Activated CD4-positive, alpha-beta memory T cell treated with anti-CD3 and anti-CD28 coated beads, Interleukin-2, amount 10 ng/mL, durations not matched to agents 7 days and 5 days (primary cell): ENCODE data around the gene NPIPB13. TPM values are rescaled to one million over a fixed set of nuclear protein-coding genes. Genes with fewer than 3 reads are reported as not detected.
"Not testable (repeated sequence)": the region's sequence is repeated elsewhere in the genome, so short reads cannot be mapped to it uniquely, and the experiment has no call there.

Source experiments
- CTCF ChIA-PET: fragments of 350-600 bp; sonication (Branson Sonifier 250); formaldehyde crosslinking; loops from one replicate; lab custom pipeline; 2021; ENCODE audit warnings: antibody characterized with exemption, inconsistent platforms; lab: Charles Lee
- POLR2A ChIA-PET: fragments of 350-600 bp; sonication (Branson Sonifier 250); formaldehyde crosslinking; loops from one replicate; lab custom pipeline; 2021; ENCODE audit warnings: antibody characterized with exemption; lab: Charles Lee
- DNase-seq: peaks from one replicate; pipeline ENCODE4 v3.0.0-alpha.2; 2020
- H3K27ac Mint-ChIP-seq: one replicate; pipeline ENCODE4 v1.8.0; 2021; ENCODE audit warnings: mild to moderate bottlenecking, mixed read lengths
- H3K27me3 Mint-ChIP-seq: one replicate; pipeline ENCODE4 v1.8.0; 2021; ENCODE audit warnings: mixed read lengths
- H3K36me3 Mint-ChIP-seq: one replicate; pipeline ENCODE4 v1.8.0; 2021; ENCODE audit warnings: low read depth, mixed read lengths
- H3K4me1 Mint-ChIP-seq: one replicate; pipeline ENCODE4 v1.8.0; 2021; ENCODE audit warnings: mixed read lengths
- H3K4me3 Mint-ChIP-seq: one replicate; pipeline ENCODE4 v1.8.0; 2021; ENCODE audit warnings: mild to moderate bottlenecking, mixed read lengths
- H3K9me3 Mint-ChIP-seq: one replicate; pipeline ENCODE4 v1.8.0; 2021; ENCODE audit warnings: mixed read lengths
- total RNA-seq, 2 experiments: library from RNA; stranded (reverse); gene quantifications; one replicate each; pipeline ENCODE4 v1.2.3, GENCODE V29; 2021

Gene NPIPB13
- total RNA-seq: 1 to 10 TPM; 5.1 to 9.8 TPM

DNA sequence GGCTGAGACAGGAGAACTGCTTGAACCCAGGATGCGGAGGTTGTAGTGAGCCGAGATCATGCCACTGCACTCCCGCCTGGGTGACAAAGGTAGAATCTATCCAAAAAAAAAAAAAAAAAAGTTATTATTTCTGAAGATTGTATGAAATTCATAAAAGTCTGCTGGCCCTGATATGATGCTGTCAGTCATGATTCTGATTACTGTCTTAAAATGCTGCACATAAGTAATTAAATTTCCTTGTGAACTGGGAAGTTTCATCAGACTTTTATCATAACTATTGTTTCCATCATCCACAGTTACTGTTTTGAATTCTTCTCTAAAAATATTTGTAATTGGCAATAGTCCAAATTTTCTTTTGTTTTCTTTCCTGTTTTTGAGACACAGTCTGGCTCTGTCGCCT is at the start of gene NPIPB13:
NPIPB13 (minus strand) TSS at position 101 of the 400 bp plus-strand sequence. CDS start 2,906 bp downstream, outside the sequence.
- DNase-seq, H3K4me3 Mint-ChIP-seq, CTCF ChIA-PET, POLR2A ChIA-PET, H3K27ac Mint-ChIP-seq, H3K9me3 Mint-ChIP-seq, H3K36me3 Mint-ChIP-seq, H3K4me1 Mint-ChIP-seq, H3K27me3 Mint-ChIP-seq: not testable (repeated sequence)

- not testable (repeated sequence) for H3K4me1 Mint-ChIP-seq
Measured at GRCh38 chr16:30282357-30282756, 34.1 kb upstream of the NPIPB13 start.

GRCh38 chr16:30278523-30278922 is 30.2 kb upstream of the NPIPB13 start:
- H3K27me3 Mint-ChIP-seq, CTCF ChIA-PET, H3K36me3 Mint-ChIP-seq, H3K9me3 Mint-ChIP-seq, POLR2A ChIA-PET, H3K27ac Mint-ChIP-seq, DNase-seq, H3K4me1 Mint-ChIP-seq, H3K4me3 Mint-ChIP-seq: not testable (repeated sequence)

More at GRCh38 chr16:30282357-30282756, 34.1 kb upstream of the NPIPB13 start:
- H3K4me3 Mint-ChIP-seq, H3K9me3 Mint-ChIP-seq, DNase-seq, H3K27ac Mint-ChIP-seq, CTCF ChIA-PET, H3K36me3 Mint-ChIP-seq, POLR2A ChIA-PET, H3K27me3 Mint-ChIP-seq: not testable (repeated sequence)

GRCh38 chr16:30217082-30217481 is 31.2 kb downstream of the NPIPB13 start:
- H3K27me3 Mint-ChIP-seq, POLR2A ChIA-PET, H3K27ac Mint-ChIP-seq, H3K36me3 Mint-ChIP-seq, H3K4me1 Mint-ChIP-seq, H3K9me3 Mint-ChIP-seq, DNase-seq, CTCF ChIA-PET, H3K4me3 Mint-ChIP-seq: not testable (repeated sequence)

DNA sequence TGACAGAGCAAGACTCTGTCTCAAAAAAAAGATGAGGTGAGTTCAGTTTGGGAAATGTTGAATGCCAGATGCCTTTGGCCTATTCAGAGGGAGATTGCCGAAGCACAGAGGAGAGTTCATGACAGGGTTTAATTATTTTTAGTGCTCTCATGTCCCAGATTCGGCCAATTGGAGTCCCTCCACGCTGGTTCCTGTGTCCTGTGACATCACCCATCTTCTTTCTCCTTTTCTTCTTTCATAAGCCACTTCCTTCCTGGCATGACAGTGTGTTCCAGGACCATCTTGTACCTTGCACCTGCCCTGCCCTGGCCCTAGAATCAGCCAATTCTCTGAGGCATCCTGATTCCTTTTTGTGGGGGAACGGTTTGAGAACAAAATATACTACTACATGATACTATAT is 36.9 kb downstream of the NPIPB13 start:
- H3K27me3 Mint-ChIP-seq, H3K9me3 Mint-ChIP-seq, POLR2A ChIA-PET, DNase-seq, H3K27ac Mint-ChIP-seq, H3K36me3 Mint-ChIP-seq, H3K4me3 Mint-ChIP-seq, H3K4me1 Mint-ChIP-seq, CTCF ChIA-PET: not testable (repeated sequence)

DNA sequence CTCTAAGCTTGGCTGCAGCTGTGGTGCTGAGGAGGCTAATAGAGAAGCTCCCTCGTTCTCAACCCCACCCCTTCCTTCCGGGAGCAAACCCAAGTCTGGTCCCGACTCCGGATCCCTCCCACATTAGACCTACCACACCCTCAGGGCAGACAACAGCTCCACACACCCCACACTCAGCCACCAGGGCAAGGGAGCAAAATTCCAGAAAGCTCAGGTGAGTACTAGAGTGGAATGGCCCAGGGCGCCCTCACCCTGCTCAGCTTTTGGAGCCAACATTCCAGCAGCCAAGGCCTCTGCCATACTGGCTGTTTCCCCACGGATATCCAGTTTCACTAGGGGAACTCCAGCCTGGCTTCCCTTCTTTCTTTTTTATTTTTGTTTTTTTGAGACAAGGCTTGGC is 39.2 kb downstream of the NPIPB13 start:
- peak overlapping the region; percentile 39 for H3K4me3 Mint-ChIP-seq
- DNase-seq: peak; percentile 64

DNA sequence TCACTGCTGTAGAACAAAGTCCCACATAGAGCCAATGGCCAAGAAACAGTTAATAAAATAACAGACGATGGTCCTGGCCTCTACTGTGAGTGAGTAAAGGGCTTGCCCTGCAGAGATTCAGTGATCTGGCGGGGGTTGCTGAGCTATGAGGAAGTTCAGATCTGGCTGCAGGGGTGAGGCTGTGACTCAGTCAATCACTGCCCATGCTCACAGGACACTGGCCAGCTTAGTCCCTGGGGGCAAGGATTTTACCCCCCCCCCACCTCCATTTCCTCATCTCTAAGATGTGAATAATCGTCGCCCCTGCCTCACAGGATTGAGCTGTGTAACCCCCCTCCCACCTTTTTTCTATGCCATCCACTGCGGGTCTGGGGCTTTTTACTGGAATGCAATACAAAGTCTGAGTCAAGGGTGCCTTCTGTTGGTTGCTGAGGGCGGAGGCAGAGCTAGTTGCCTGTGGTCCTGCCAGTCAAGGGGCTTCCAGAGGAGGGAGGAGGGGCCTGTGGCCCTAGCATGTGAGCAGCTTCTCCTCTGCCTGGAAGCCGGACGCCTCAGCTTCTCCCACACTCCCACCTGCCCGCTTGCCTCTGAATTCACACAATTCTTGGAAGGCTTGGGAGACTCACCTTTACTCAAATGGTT is 41.1 kb downstream of the NPIPB13 start:
- H3K9me3 Mint-ChIP-seq, H3K27ac Mint-ChIP-seq, H3K4me3 Mint-ChIP-seq, POLR2A ChIA-PET, H3K27me3 Mint-ChIP-seq, H3K36me3 Mint-ChIP-seq, H3K4me1 Mint-ChIP-seq, DNase-seq, CTCF ChIA-PET: not testable (repeated sequence)

More for the DNA sequence above, 39.2 kb downstream of the NPIPB13 start:
- H3K4me1 Mint-ChIP-seq, POLR2A ChIA-PET, H3K36me3 Mint-ChIP-seq, H3K27me3 Mint-ChIP-seq, CTCF ChIA-PET, H3K9me3 Mint-ChIP-seq: not testable (repeated sequence)
- peak overlapping the region; percentile 40 for H3K27ac Mint-ChIP-seq

GRCh38 chr16:30206252-30206651 is 42.0 kb downstream of the NPIPB13 start:
- not testable (repeated sequence) for H3K27me3 Mint-ChIP-seq, H3K27ac Mint-ChIP-seq, H3K36me3 Mint-ChIP-seq

GRCh38 chr16:30205541-30206236 is 42.6 kb downstream of the NPIPB13 start:
- H3K36me3 Mint-ChIP-seq, CTCF ChIA-PET, POLR2A ChIA-PET, H3K4me3 Mint-ChIP-seq, H3K27me3 Mint-ChIP-seq, H3K4me1 Mint-ChIP-seq, H3K27ac Mint-ChIP-seq, H3K9me3 Mint-ChIP-seq: not testable (repeated sequence)
- peak; percentile 14 for DNase-seq

More at GRCh38 chr16:30206252-30206651, 42.0 kb downstream of the NPIPB13 start:
- H3K4me1 Mint-ChIP-seq, DNase-seq, H3K9me3 Mint-ChIP-seq, POLR2A ChIA-PET, CTCF ChIA-PET, H3K4me3 Mint-ChIP-seq: not testable (repeated sequence)

DNA sequence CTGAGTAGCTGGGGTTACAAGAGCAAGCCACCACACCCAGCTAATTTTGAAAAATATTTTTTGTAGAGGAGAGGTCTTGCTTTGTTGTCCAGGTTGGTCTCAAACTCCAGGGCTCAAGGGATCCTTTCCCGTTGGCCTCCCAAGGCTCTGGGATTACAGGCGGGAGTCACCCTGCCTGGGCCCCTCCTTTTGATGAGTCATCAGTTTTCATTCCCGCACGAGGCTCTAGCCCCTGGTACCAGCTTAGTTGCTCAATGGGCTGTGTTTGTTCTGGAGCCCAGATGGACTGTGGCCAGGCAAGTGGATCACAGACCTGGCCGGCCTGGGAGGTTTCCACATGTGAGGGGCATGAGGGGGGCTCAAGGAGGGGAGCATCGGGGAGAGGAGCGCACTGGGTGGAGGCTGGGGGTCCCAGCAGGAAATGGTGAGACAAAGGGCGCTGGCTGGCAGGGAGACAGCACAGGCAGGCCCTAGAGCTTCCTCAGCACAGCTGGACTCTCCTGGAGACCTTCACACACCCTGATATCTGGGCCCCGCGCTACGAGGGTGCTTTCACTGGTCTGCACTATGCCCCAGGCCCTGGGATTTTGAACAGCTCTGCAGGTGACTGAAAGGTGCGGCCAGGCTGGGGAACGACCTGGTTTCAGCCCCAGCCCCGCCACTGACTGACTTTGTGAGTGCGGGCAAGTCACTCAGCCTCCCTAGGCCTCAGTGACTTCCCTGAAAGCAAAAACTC is 48.5 kb downstream of the NPIPB13 start:
- H3K27ac Mint-ChIP-seq, DNase-seq, H3K9me3 Mint-ChIP-seq, CTCF ChIA-PET, H3K4me1 Mint-ChIP-seq, POLR2A ChIA-PET, H3K27me3 Mint-ChIP-seq, H3K36me3 Mint-ChIP-seq, H3K4me3 Mint-ChIP-seq: not testable (repeated sequence)

- H3K4me1 Mint-ChIP-seq, H3K9me3 Mint-ChIP-seq, H3K4me3 Mint-ChIP-seq, POLR2A ChIA-PET, H3K27ac Mint-ChIP-seq, CTCF ChIA-PET, DNase-seq, H3K36me3 Mint-ChIP-seq, H3K27me3 Mint-ChIP-seq: not testable (repeated sequence)
Measured at GRCh38 chr16:30199049-30199448, 49.2 kb downstream of the NPIPB13 start, which contains the start of gene SULT1A3. Gene SULT1A3 (plus strand): TSS chr16:30199255. CDS start chr16:30200729, 1,474 bp downstream.
